Stimulated activated CD4-positive, alpha-beta T cell treated with anti-CD3 and anti-CD28 coated beads, Interleukin-1b, Interleukin-23, amount 100 ng/mL, for 48 hours (primary cell): ENCODE results near the gene ZNF136.

Experiments
- DNase-seq: peaks from one replicate; pipeline ENCODE4 v3.0.0-alpha.2; 2020

Gene ZNF136

GRCh38 chr19:12162882-12163806 is at the start of gene ZNF136:
TSS of gene ZNF136 (plus strand) at chr19:12163096. CDS start at chr19:12163204, 108 bp downstream.
- DNase-seq: peak; percentile 95

GRCh38 chr19:12113121-12113520 is 49.8 kb upstream of the ZNF136 start:
- DNase-seq: no peak

- no peak for DNase-seq
These were observed 45.5 kb upstream of the ZNF136 start for GRCh38 chr19:12117201-12117970.

GRCh38 chr19:12126707-12127106 is 36.2 kb upstream of the ZNF136 start:
- no peak for DNase-seq

GRCh38 chr19:12133069-12133468 is 29.8 kb upstream of the ZNF136 start:
- DNase-seq: no peak

GRCh38 chr19:12137221-12137940 is 25.5 kb upstream of the ZNF136 start:
- peak; percentile 36 for DNase-seq

- DNase-seq: no peak
These were observed 23.6 kb upstream of the ZNF136 start for GRCh38 chr19:12139269-12139668.

- peak; percentile 90 for DNase-seq
These were observed 22.9 kb upstream of the ZNF136 start, which contains the start of gene ZNF20 for GRCh38 chr19:12139885-12140544. TSS of gene ZNF20 (minus strand) at chr19:12140350. CDS start at chr19:12140182, 168 bp downstream.

- peak; percentile 85 for DNase-seq
These were observed 22.1 kb upstream of the ZNF136 start for GRCh38 chr19:12140545-12141404.

- DNase-seq: no peak
These were observed 21.5 kb upstream of the ZNF136 start for GRCh38 chr19:12141405-12141736.

- no peak for DNase-seq
These were observed 17.5 kb upstream of the ZNF136 start for GRCh38 chr19:12145348-12145747.

GRCh38 chr19:12155324-12155860 is 7.5 kb upstream of the ZNF136 start:
- no peak for DNase-seq

- peak; percentile 51 for DNase-seq
These were observed 6.5 kb upstream of the ZNF136 start, which contains the start of gene ZNF625 for GRCh38 chr19:12156223-12157058. TSS of gene ZNF625 (minus strand) at chr19:12156734. CDS start at chr19:12156558, 176 bp downstream.

GRCh38 chr19:12159773-12160414 is 3.0 kb upstream of the ZNF136 start:
- DNase-seq: peak; percentile 23

- DNase-seq: no peak
These were observed 399 bp upstream of the ZNF136 start for GRCh38 chr19:12162513-12162881.

- no peak for DNase-seq
These were observed 930 bp downstream of the ZNF136 start for GRCh38 chr19:12163826-12164225.

GRCh38 chr19:12166626-12167025 is 3.7 kb downstream of the ZNF136 start:
- DNase-seq: no peak

GRCh38 chr19:12180377-12180776 is 17.5 kb downstream of the ZNF136 start:
- DNase-seq: no peak

GRCh38 chr19:12187625-12188024 is 24.7 kb downstream of the ZNF136 start:
- no peak for DNase-seq
